GM12878 (cell line): ENCODE measurements around the gene FMNL3. TPM values are rescaled to one million over a fixed set of nuclear protein-coding genes. Genes with fewer than 3 reads are reported as not detected.

Source experiments
- ATAC-seq: fragments of 200-7000 bp; cut with Tn5 transposase; 3 replicates; pipeline ENCODE4 v1.9.1; 2020; ENCODE audit warnings: mild to moderate bottlenecking, moderate library complexity
- BruUV-seq: library from RNA; stranded (reverse); fragments of 400-500 nt; replicated peaks from 2 replicates; lab custom pipeline; 2021; lab: Mats Ljungman, UMichigan
- CTCF ChIA-PET: fragments of 300-600 bp; sonication (Branson Sonifier 250); formaldehyde crosslinking; extraction: SDS; loops from one replicate; lab custom pipeline; 2021; ENCODE audit warnings: inconsistent platforms; lab: Yijun Ruan, JAX
- POLR2A ChIA-PET: fragments of 350-600 bp; formaldehyde crosslinking; extraction: SDS; loops from one replicate; lab custom pipeline; 2021; ENCODE audit warnings: inconsistent platforms; lab: Charles Lee
- RAD21 ChIA-PET: fragments of 300-600 bp; sonication (Branson Sonifier 250); formaldehyde crosslinking; loops from one replicate; lab custom pipeline; 2023; ENCODE audit warnings: antibody characterized with exemption; ENCODE audit not compliant: unreplicated experiment; lab: Charles Lee
- SMC1A ChIA-PET: fragments of 300-600 bp; sonication (Branson Sonifier 250); formaldehyde crosslinking; loops from one replicate; lab custom pipeline; 2023; ENCODE audit not compliant: unreplicated experiment, uncharacterized antibody; lab: Charles Lee
- DNase-seq: peaks from one replicate; pipeline ENCODE4 v3.0.0-alpha.2; 2011; ENCODE audit warnings: low read depth, low spot score
- FAIRE-seq: peaks from 3 replicates; lab custom pipeline; 2011; peaks lifted over from hg19 to GRCh38; lab: Jason Lieb, UNC
- H2AFZ ChIP-seq: 2 replicates; pipeline ENCODE4 v1.6.0; 2011; ENCODE audit warnings: low read depth, low read length, control low read depth; ENCODE audit not compliant: control insufficient read depth
- H3K27ac ChIP-seq: 2 replicates; pipeline ENCODE4 v1.5.1; 2011; ENCODE audit warnings: control low read depth; ENCODE audit not compliant: control insufficient read depth, insufficient read depth
- H3K27me3 ChIP-seq, 2 experiments: replicated peaks in 1 of 2; 2 replicates each; pipeline versions ENCODE4 v1.6.0 to v1.6.1; 2011; ENCODE audit warnings: low read length in 1 of 2; ENCODE audit not compliant: control insufficient read depth in 2 of 2, insufficient read depth in 2 of 2
- H3K36me3 ChIP-seq, 2 experiments: 2 replicates each; pipeline ENCODE4 v1.5.1; 2011; ENCODE audit warnings: low read length in 1 of 2; ENCODE audit not compliant: control insufficient read depth in 2 of 2, insufficient read depth in 2 of 2
- H3K4me1 ChIP-seq: 2 replicates; pipeline ENCODE4 v1.6.1; 2011; ENCODE audit warnings: mild to moderate bottlenecking, low read length, moderate library complexity, mixed read lengths; ENCODE audit not compliant: control insufficient read depth, insufficient read depth
- H3K4me2 ChIP-seq: 2 replicates; pipeline ENCODE4 v1.6.0; 2011; ENCODE audit warnings: control low read depth; ENCODE audit not compliant: control insufficient read depth, insufficient read depth
- H3K4me3 ChIP-seq: fragments of 200-600 bp; sonication (generic); 2 replicates; pipeline ENCODE4 v1.5.1; 2016
- H3K79me2 ChIP-seq: 2 replicates; pipeline ENCODE4 v1.6.0; 2011; ENCODE audit warnings: low read length; ENCODE audit not compliant: control insufficient read depth, insufficient read depth
- H3K9ac ChIP-seq: 2 replicates; pipeline ENCODE4 v1.8.0; 2011; ENCODE audit warnings: low read length, control low read depth, mixed read lengths; ENCODE audit not compliant: control insufficient read depth, insufficient read depth
- H3K9me3 ChIP-seq: replicated peaks from 3 replicates; pipeline ENCODE4 v1.5.1; 2011; ENCODE audit warnings: mild to moderate bottlenecking, low read length; ENCODE audit not compliant: control insufficient read depth, insufficient read depth
- H4K20me1 ChIP-seq: 2 replicates; pipeline ENCODE4 v1.6.0; 2011; ENCODE audit not compliant: control insufficient read depth, insufficient read depth
- POLR2AphosphoS5 ChIP-seq: IDR thresholded peaks from 2 replicates; pipeline ENCODE4 v1.6.1; 2011; ENCODE audit warnings: mild to moderate bottlenecking, low read length, inconsistent platforms
- SREBF2 ChIP-seq: IDR thresholded peaks from 2 replicates; pipeline ENCODE4 v1.6.1; 2012; ENCODE audit warnings: mild to moderate bottlenecking, low read length
- STAT1 ChIP-seq: fragments of 450-650 bp; conservative IDR thresholded peaks from 2 replicates; pipeline ENCODE4 v1.6.1; 2014; ENCODE audit warnings: antibody characterized with exemption, mild to moderate bottlenecking
- ZNF207 ChIP-seq: fragments of 450-650 bp; IDR thresholded peaks from 2 replicates; pipeline ENCODE4 v1.6.1; 2014; ENCODE audit warnings: antibody characterized with exemption, mild to moderate bottlenecking, borderline replicate concordance
- WGBS: methylation state at CpG from one replicate; pipeline ENCODE4 v1.1.6; 2016; ENCODE audit warnings: low lambda C conversion rate; ENCODE audit not compliant: insufficient replicate concordance, insufficient coverage; ENCODE audit errors: missing lambda C conversion rate; 5-methylcytosine and 5-hydroxymethylcytosine counted together
- in situ Hi-C: fragments of 300-500 bp; cut with MboI; formaldehyde crosslinking; loops from 9 replicates; pipeline ENCODE4 v1.14.3; 2018; ENCODE audit warnings: mixed read lengths
- intact Hi-C: fragments of 100-400 bp; cut with micrococcal nuclease; formaldehyde crosslinking; loops from one replicate; pipeline ENCODE4 v1.14.2; 2022; ENCODE audit not compliant: unreplicated experiment
- polyA plus RNA-seq, 11 experiments: library from polyadenylated mRNA; depleted of rRNA in 4 of 11; unstranded in 6 of 11; stranded (reverse) in 5 of 11; fragments of >200 nt; fragmentation: Nextera tagmentation in 4 of 11; fragmentation: Illumina TruSeq in 1 of 11; extraction: Ambion mirVana in 4 of 11; extraction: Trizol in 1 of 11; gene quantifications; 1 replicate in 1 of 11; 2 replicates in 10 of 11; pipeline versions ENCODE4 v1.2.1 to v1.2.3, GENCODE V29; 2011 to 2016; ENCODE audit warnings: inconsistent platforms in 2 of 11, missing spikeins in 2 of 11, low read depth in 1 of 11
- total RNA-seq, 4 experiments: library from RNA; depleted of rRNA in 3 of 4; stranded (reverse); fragments of >200 nt in 3 of 4; fragmentation: Illumina TruSeq in 1 of 4; extraction: Trizol in 1 of 4; gene quantifications; 2 replicates each; pipeline versions ENCODE4 v1.2.1 to v1.2.3, GENCODE V29; 2013 to 2021

Gene FMNL3
- total and polyA plus RNA-seq, 10 of the 15 experiments (the other 5 are each of a cell fraction or from before 2014, with no cell fraction given): 3.0 to 64.9 (median 30.9) TPM

- Histone ChIP-seq H3K4me3 (no peak overlapping the region), H3K36me3 (peaks cover 10 to 11% of the 10 kb centered on the region in 2 experiments; a peak in 3 of 4 replicates), H3K4me1 (peaks cover 69% of the 10 kb centered on the region), H3K4me2 (no peak overlapping the region), H3K9me3 (no peaks in the 10 kb centered on the region), H2AFZ (no peak overlapping the region), H3K79me2 (peaks cover 62% of the 10 kb centered on the region), H3K27ac (no peak overlapping the region), H3K9ac (no peak overlapping the region), H3K27me3 (no peaks in the 10 kb centered on the region), H4K20me1 (no peaks in the 10 kb centered on the region)
- DNase-seq (no peak), ATAC-seq (no peak), FAIRE-seq (no peak)
- RAD21 ChIA-PET: interaction anchor here (1.4 kb wide), 1 partner anchor 36 kb away, joined by 4 read pairs; no protein-coding TSS in a partner anchor
- no TSS peak for BruUV-seq
- TF ChIP-seq POLR2AphosphoS5 (no peak), SREBF2 (no peak), STAT1 (no peak)
- CTCF ChIA-PET: interaction anchor here (1.0 to 10.3 kb wide), 2 partner anchors 22 to 29 kb away, joined by 4 to 60 read pairs; no protein-coding TSS in a partner anchor
- SMC1A ChIA-PET: interaction anchor here (0.7 to 2.9 kb wide), 7 partner anchors 12 to 36 kb away, joined by 3 to 27 read pairs (median 3); no protein-coding TSS in a partner anchor
- POLR2A ChIA-PET: interaction anchor here (0.8 to 10.7 kb wide), 6 partner anchors 9 to 37 kb away, joined by 3 to 166 read pairs (median 4); partner anchors contain the start of gene FMNL3
- intact Hi-C loops: no loop called here
- in situ Hi-C loops: no loop called here
- WGBS: 33% methylated on average over 2 of the region's 2 CpGs
These were observed 39.7 kb downstream of the FMNL3 start for GRCh38 chr12:49667325-49668090.

GRCh38 chr12:49666176-49666575 is 41.0 kb downstream of the FMNL3 start:
- Histone ChIP-seq H4K20me1 (no peaks in the 10 kb centered on the region), H3K27ac (peak overlapping the region; percentile 86; the same call in 1 of the 2 replicates), H3K9me3 (no peaks in the 10 kb centered on the region), H3K9ac (no peak overlapping the region), H3K79me2 (peaks cover 60% of the 10 kb centered on the region), H3K4me1 (peaks cover 69% of the 10 kb centered on the region), H2AFZ (no peak overlapping the region), H3K4me3 (no peak overlapping the region), H3K27me3 (no peaks in the 10 kb centered on the region), H3K4me2 (no peak overlapping the region), H3K36me3 (peaks cover 14% of the 10 kb centered on the region in 2 experiments; a peak in 3 of 4 replicates)
- no peak for TF ChIP-seq ZNF207
- DNase-seq (no peak), FAIRE-seq (no peak), ATAC-seq (no peak)
- CTCF ChIA-PET: interaction anchor here (4.2 to 6.9 kb wide), 2 partner anchors 24 to 39 kb away, joined by 25 to 87 read pairs; partner anchors contain the start of gene FMNL3
- SMC1A ChIA-PET: interaction anchor here (1.5 to 2.9 kb wide), 2 partner anchors 21 to 38 kb away, joined by 3 to 27 read pairs; no protein-coding TSS in a partner anchor
- POLR2A ChIA-PET: interaction anchor here (0.7 to 10.7 kb wide), 5 partner anchors 10 to 38 kb away, joined by 3 to 166 read pairs (median 7); partner anchors contain the start of gene FMNL3
- in situ Hi-C loops (no loop called here), intact Hi-C loops (no loop called here)
- WGBS: 99% methylated on average over 4 of the region's 4 CpGs
- RAD21 ChIA-PET: interaction anchor here (6.8 kb wide), 1 partner anchor 38 kb away, joined by 154 read pairs; the partner anchor contains the start of gene FMNL3
- no TSS peak for BruUV-seq
